Esophagus muscularis mucosa (tissue), 4 donors: ENCODE data around the gene CHST14. TPM values are rescaled to one million over a fixed set of nuclear protein-coding genes. Genes with fewer than 3 reads are reported as not detected.

Experiments used
- DNase-seq: peaks from one replicate; pipeline ENCODE4 v3.0.0-alpha.2; 2017; ENCODE audit errors: extremely low spot score
- H3K27ac ChIP-seq, 4 donors: fragments of 200-600 bp; sonication (generic); replicated peaks in 1 of 4; 1 replicate in 3 of 4; 2 replicates in 1 of 4; pipeline ENCODE4 v1.5.1; 2016 to 2019; ENCODE audit warnings: mild to moderate bottlenecking in 1 of 4
- H3K27me3 ChIP-seq, 4 donors: fragments of 200-600 bp; sonication (generic); one replicate each; pipeline versions ENCODE4 v1.5.1 to v1.6.0; 2016 to 2019
- H3K36me3 ChIP-seq, 4 donors: fragments of 200-600 bp; sonication (generic); one replicate each; pipeline ENCODE4 v1.5.1; 2016 to 2019
- H3K4me1 ChIP-seq, 4 donors: fragments of 200-600 bp; sonication (generic); one replicate each; pipeline ENCODE4 v1.5.1; 2016 to 2019
- H3K4me3 ChIP-seq, 4 donors: fragments of 200-600 bp; sonication (generic); 1 replicate in 2 of 4; 2 replicates in 2 of 4; pipeline ENCODE4 v1.5.1; 2016 to 2019; ENCODE audit warnings: mild to moderate bottlenecking in 4 of 4, moderate library complexity in 1 of 4
- H3K9me3 ChIP-seq, 4 donors: fragments of 200-600 bp; sonication (generic); 1 replicate in 3 of 4; 2 replicates in 1 of 4; pipeline ENCODE4 v1.5.1; 2016 to 2019
- CTCF ChIP-seq, 3 experiments: fragments of 200-600 bp in 2 of 3; fragments of 450-650 bp in 1 of 3; sonication (generic) in 2 of 3; IDR thresholded peaks; one replicate each; pipeline ENCODE4 v1.5.1; 2017 to 2019; ENCODE audit warnings: antibody characterized with exemption in 3 of 3, mild to moderate bottlenecking in 2 of 3, moderate library complexity in 1 of 3
- EP300 ChIP-seq: sonication (generic); formaldehyde crosslinking; IDR thresholded peaks from one replicate; pipeline ENCODE4 v1.6.1; 2017; ENCODE audit warnings: antibody characterized with exemption
- POLR2A ChIP-seq: fragments of 450-650 bp; IDR thresholded peaks from one replicate; pipeline ENCODE4 v1.6.1; 2017; ENCODE audit warnings: antibody characterized with exemption, moderate library complexity, mild to moderate bottlenecking, low read depth
- POLR2AphosphoS5 ChIP-seq, 2 donors: sonication (generic); formaldehyde crosslinking; IDR thresholded peaks; one replicate each; pipeline ENCODE4 v1.6.1; 2017; ENCODE audit warnings: antibody characterized with exemption in 2 of 2
- WGBS: methylation state at CpG from one replicate; pipeline ENCODE4 v1.1.5; 2018; 5-methylcytosine and 5-hydroxymethylcytosine counted together
- intact Hi-C: fragments of 100-400 bp; cut with DNase I; formaldehyde crosslinking; loops from one replicate; pipeline ENCODE4 v1.15.1; 2023
- total RNA-seq, 4 donors: library from RNA; depleted of rRNA; stranded (reverse); fragments of >200 nt; gene quantifications; one replicate each; pipeline versions ENCODE4 v1.1.0 to v1.2.1, GENCODE V29; 2016

Gene CHST14
- total RNA-seq, 4 donors from 2014 or later: 7.9 to 16.6 (median 12.5) TPM

GRCh38 chr15:40437752-40438687 is 32.8 kb upstream of the CHST14 start:
- Histone ChIP-seq H3K27me3 (peaks cover 0 to 34% (median 15%) of the 10 kb centered on the region in 4 donors), H3K9me3 (no peaks in the 10 kb centered on the region), H3K36me3 (no peaks in the 10 kb centered on the region), H3K27ac (no peak overlapping the region), H3K4me3 (no peak overlapping the region), H3K4me1 (peaks cover 43 to 55% (median 49%) of the 10 kb centered on the region in 4 donors)
- intact Hi-C loops: no loop called here
- 69% methylated on average over 12 of the region's 21 CpGs for WGBS
- no peak for TF ChIP-seq POLR2AphosphoS5 (IDR thresholded peaks at IDR 0.05)
- TF ChIP-seq CTCF (IDR thresholded peaks at IDR 0.05): no peak
- no peak for TF ChIP-seq EP300
- no peak for TF ChIP-seq POLR2A
- no peak for DNase-seq

- WGBS: 82% methylated on average over 12 of the region's 12 CpGs
- TF ChIP-seq EP300 (no peak), POLR2AphosphoS5 (IDR thresholded peaks at IDR 0.05) (no peak), CTCF (IDR thresholded peaks at IDR 0.05) (no peak), POLR2A (no peak)
- Histone ChIP-seq H3K4me3 (no peak overlapping the region), H3K27me3 (peaks cover 0 to 34% (median 15%) of the 10 kb centered on the region in 4 donors), H3K9me3 (no peaks in the 10 kb centered on the region), H3K27ac (no peak overlapping the region), H3K36me3 (no peaks in the 10 kb centered on the region), H3K4me1 (peaks cover 50 to 62% (median 56%) of the 10 kb centered on the region in 4 donors)
- no peak for DNase-seq
- intact Hi-C loops: no loop called here
Observed at GRCh38 chr15:40438712-40439111, 32.1 kb upstream of the CHST14 start.

GRCh38 chr15:40439461-40439959 is 31.3 kb upstream of the CHST14 start:
- TF ChIP-seq POLR2AphosphoS5 (IDR thresholded peaks at IDR 0.05) (no peak), POLR2A (no peak), CTCF (IDR thresholded peaks at IDR 0.05) (no peak), EP300 (no peak)
- Histone ChIP-seq H3K4me3 (peak overlapping the region; percentile 96 to 100 (median 96)), H3K27ac (peak overlapping the region in 1 of 4 donors; percentile 89), H3K4me1 (peaks cover 52 to 67% (median 63%) of the 10 kb centered on the region in 4 donors), H3K27me3 (peaks cover 0 to 34% (median 15%) of the 10 kb centered on the region in 4 donors), H3K9me3 (no peaks in the 10 kb centered on the region), H3K36me3 (no peaks in the 10 kb centered on the region)
- WGBS: 30% methylated on average over 14 of the region's 15 CpGs
- DNase-seq: no peak
- intact Hi-C loops: no loop called here

- Histone ChIP-seq H3K9me3 (no peaks in the 10 kb centered on the region), H3K36me3 (no peaks in the 10 kb centered on the region), H3K27ac (peak overlapping the region in 2 of 4 donors; percentile 84 to 89), H3K4me1 (peaks cover 59 to 74% (median 69%) of the 10 kb centered on the region in 4 donors), H3K27me3 (peaks cover 0 to 34% (median 15%) of the 10 kb centered on the region in 4 donors), H3K4me3 (peak overlapping the region; percentile 96 to 100 (median 96))
- intact Hi-C loops: loop anchor here (10.0 kb wide), 1 partner anchor 155 kb away; the partner anchor contains the start of gene KNL1
- TF ChIP-seq POLR2AphosphoS5 (IDR thresholded peaks at IDR 0.05) (no peak), POLR2A (no peak), EP300 (no peak), CTCF (IDR thresholded peaks at IDR 0.05) (no peak)
- DNase-seq: no peak
- WGBS: 1% methylated on average over 33 of the region's 35 CpGs
Observed at GRCh38 chr15:40439960-40440742, 30.6 kb upstream of the CHST14 start.
